Germinal center (tissue), 1 donor: ENCODE measurements around the gene S1PR1.
A peak's percentile ranks its signal among the peaks of the same experiment; 100 is the strongest.
"Not testable (repeated sequence)": the region's sequence is repeated elsewhere in the genome, so short reads cannot be mapped to it uniquely, and the experiment has no call there.

Experiments used
- DNase-seq: peaks from one replicate; pipeline ENCODE4 v3.0.0; 2012; ENCODE audit warnings: mixed read lengths, low spot score

Gene S1PR1

DNA sequence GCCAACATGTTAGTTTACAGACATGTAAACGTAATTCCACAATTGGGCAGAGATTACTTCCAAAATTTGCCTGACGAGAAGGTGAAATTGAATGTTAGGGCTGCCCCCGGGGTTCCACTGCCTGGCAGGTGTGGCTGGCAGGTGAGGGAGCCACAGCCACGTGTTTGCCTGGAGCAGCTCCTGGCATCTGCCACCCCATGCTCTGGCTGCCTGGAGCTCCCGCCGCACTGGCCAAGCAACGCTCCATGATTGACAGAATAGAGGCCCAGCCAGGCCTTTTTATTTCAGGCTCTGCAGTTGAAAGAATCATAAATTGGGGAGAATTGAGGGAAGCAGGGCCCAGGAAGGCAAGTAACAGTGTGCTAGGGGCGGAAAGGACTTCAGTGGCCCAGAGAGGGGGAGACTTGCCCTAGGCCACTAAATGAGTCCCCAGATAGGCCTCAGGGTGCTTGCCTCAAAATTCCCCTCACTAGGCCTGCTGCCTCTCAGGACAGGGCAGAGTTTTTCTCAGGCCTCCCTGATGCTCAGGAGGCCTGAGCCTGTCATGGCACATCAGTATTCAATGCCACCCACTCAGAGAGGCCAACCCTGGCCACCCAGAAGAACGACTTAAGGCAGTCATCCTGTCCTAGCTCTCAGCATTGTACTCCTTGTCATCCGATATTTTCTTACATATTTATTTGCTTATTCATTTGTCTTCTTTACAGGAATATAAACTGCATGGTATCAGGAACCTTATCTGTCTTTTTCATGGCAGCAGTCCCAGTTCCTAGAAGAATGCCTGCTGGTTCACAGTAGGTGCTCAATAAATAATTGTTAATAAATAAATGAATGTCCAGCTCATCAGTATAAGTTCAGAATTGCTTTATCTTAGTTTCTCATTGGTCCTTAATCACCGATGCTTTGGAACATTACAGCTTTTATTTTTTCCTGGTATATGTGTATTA is 16.6 kb upstream of the S1PR1 start:
- no peak for DNase-seq

- DNase-seq, result no peak
These were observed 15.9 kb upstream of the S1PR1 start for GRCh38 chr1:101220906-101221305.

DNA sequence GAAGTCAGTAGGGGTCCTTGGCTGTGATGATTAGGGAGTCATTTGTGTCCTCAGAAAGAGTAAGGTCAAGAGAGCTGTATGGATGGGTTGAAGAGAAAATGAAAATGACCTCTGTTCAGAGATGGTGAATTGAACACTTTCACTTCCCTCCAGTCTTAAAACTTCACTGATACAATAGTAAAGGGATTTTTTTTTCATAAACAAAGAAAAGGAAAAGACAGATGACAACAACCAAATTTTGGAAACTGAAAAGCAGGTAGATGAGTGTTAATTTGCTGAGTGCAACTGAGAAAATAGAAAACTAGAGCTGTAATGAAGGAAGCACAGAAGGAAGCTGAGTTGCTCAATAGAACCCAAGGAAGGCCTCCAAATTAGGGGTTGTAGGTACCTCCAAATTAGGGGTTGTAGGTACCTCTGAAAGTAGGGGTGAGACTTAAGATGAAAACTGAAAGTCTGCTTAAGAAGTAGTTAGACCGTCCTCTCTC is 14.8 kb upstream of the S1PR1 start:
- DNase-seq, result no peak

DNA sequence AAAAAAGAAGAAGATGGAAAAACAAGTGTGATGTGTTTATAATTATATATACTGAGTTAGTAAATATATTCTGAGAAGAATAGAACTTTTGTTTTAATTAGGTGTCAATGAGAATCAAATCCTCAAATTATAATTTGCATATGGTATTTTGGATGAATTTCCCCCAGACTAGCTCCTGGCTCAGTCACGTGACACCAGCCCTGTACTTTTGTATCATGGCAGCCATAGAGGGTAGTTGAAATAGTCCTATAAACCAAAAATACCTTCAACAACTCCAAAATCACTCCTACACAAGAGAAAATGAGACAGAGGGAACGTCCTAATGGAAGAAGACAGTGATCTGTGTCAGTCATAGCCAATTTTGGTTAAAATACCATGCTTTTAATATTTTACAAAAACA is 9.0 kb upstream of the S1PR1 start:
- DNase-seq, result no peak

GRCh38 chr1:101228424-101229134 is 8.2 kb upstream of the S1PR1 start:
- no peak for DNase-seq

- DNase-seq, result not testable (repeated sequence)
These were observed 4.6 kb upstream of the S1PR1 start for GRCh38 chr1:101232182-101232581.

GRCh38 chr1:101233495-101233894 is 3.3 kb upstream of the S1PR1 start:
- no peak for DNase-seq

GRCh38 chr1:101235216-101235695 is 1.6 kb upstream of the S1PR1 start:
- DNase-seq, result no peak

- peak; percentile 15 for DNase-seq
These were observed 913 bp upstream of the S1PR1 start for GRCh38 chr1:101235696-101236515.

DNA sequence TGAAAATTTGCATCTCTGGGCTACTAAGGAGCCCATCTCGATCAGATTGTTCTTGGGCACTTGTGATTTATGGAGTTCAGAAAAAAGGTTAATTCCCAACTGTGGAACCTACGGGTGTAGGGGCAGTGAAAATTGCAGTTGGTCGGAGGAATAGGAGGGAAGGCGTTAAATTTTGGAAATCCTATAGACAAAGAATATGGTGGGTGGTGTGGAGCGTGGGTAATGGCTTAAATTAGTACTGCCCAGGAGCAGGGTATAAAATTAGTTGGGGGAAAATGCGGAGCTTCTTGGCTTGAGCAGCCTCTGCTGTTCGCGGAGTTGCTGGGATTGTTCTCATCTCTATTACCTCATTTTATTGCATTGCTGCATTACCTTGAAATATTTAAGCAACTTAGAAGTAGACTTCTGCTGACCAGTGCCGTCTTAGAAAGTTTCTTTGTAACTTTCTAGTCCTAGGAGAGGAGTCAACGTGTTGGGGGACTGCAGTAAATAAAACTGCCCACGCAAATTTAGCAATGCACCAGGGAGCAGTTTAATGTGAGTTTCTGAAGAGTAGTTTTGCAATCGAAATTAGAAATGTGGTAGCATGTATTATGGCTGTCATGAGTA is 514 bp downstream of the S1PR1 start:
- no peak for DNase-seq

DNA sequence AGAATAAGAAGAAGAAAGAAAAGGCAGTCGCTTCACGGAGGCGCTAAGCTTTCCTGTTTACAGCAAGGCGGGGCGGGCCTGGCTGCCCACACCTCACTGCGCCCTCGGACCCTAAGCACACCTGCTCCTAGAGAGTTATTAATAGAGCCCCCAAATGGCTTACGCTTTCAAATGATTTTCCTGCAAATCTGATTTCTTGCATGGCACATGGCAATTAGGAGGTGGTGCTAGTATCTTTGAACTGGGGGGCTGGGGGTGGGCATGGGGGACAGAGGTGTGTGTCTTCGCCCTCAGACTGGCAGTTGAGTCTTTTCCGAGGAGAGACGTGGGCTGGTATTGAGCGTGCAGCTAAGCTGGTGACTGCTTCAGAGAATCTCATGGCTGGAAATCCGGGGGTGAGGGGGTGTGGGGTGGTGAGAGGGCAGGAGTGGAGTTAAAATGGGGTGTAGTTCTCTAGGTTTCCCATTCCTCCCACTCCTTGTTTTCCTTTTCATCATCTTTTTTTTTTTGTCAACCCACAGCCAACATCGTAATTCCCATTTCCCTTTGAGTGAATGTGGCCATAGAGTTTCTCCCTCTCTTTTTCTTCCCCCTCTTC is 1.3 kb downstream of the S1PR1 start:
- DNase-seq, result peak; percentile 48

DNA sequence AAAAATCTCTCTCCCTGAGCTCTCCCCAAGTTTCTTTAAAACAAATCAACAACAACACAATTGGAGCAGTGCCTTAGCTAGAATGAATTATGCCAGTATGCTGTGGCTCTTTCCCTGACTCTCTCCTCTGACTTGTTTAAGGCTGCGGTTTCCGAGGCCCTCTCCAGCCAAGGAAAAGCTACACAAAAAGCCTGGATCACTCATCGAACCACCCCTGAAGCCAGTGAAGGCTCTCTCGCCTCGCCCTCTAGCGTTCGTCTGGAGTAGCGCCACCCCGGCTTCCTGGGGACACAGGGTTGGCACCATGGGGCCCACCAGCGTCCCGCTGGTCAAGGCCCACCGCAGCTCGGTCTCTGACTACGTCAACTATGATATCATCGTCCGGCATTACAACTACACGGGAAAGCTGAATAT is 1.9 kb downstream of the S1PR1 start:
- peak; percentile 75 for DNase-seq

GRCh38 chr1:101239095-101240040 is 2.5 kb downstream of the S1PR1 start:
- no peak for DNase-seq

GRCh38 chr1:101240041-101240430 is 3.2 kb downstream of the S1PR1 start:
- DNase-seq, result no peak

- DNase-seq, result no peak
These were observed 4.8 kb downstream of the S1PR1 start for GRCh38 chr1:101241485-101242225.

DNA sequence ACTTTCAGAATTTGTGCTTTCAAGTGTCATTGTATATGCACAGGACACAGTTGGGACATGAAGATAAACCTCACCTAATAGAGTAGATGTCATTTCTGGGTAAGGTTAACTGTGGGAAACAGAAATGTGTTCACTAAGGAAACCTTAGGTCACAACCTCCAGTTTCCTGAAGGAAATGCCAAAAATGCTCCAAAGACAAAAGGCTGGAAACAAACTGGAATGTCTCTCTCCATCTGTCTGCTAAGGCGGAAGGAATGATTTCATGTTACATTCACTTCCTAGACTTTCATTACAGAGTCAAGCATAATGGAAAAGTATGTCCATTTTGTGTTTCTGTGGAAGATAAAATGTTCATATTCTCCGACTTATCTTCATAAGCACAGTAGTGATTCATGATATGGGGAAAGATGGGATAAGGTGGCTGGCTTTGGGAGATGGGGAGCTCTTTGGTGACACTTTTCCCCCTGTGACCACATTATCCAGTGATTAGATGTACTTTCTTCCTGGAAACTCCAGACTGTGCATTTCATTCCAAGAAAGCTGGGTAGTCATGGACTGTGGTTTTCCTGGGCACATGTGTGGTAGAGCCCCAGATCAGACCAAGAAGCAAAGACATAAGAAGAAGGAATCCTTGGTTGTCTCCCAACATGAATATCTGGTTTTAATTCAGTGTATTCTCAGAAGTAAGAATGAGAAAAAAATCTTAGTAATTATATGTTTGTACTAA is 5.7 kb downstream of the S1PR1 start:
- no peak for DNase-seq

GRCh38 chr1:101243751-101244150 is 6.9 kb downstream of the S1PR1 start:
- no peak for DNase-seq

- no peak for DNase-seq
These were observed 8.0 kb downstream of the S1PR1 start for GRCh38 chr1:101244842-101245241.
